Esophagus squamous epithelium (tissue), 5 donors: ENCODE results near the gene RNF123. TPM values are rescaled to one million over a fixed set of nuclear protein-coding genes. Genes with fewer than 3 reads are reported as not detected.

Experiments used
- DNase-seq: peaks from one replicate; lab custom pipeline; 2025; lab: John Stamatoyannopoulos, UW
- H3K27ac ChIP-seq, 4 donors: fragments of 200-600 bp; sonication (generic); one replicate each; pipeline ENCODE4 v1.5.1; 2016 to 2019; ENCODE audit warnings: mild to moderate bottlenecking in 1 of 4
- H3K27me3 ChIP-seq, 4 donors: fragments of 200-600 bp; sonication (generic); 1 replicate in 3 of 4; 2 replicates in 1 of 4; pipeline versions ENCODE4 v1.5.1 to v1.6.0; 2017 to 2021; ENCODE audit warnings: antibody characterized with exemption in 1 of 4
- H3K36me3 ChIP-seq, 3 donors: fragments of 200-600 bp; sonication (generic); one replicate each; pipeline ENCODE4 v1.5.1; 2016 to 2019
- H3K4me1 ChIP-seq, 3 donors: fragments of 200-600 bp; sonication (generic); one replicate each; pipeline ENCODE4 v1.5.1; 2017 to 2019
- H3K4me3 ChIP-seq, 4 donors: fragments of 200-600 bp; sonication (generic); 1 replicate in 3 of 4; 2 replicates in 1 of 4; pipeline ENCODE4 v1.5.1; 2016 to 2019; ENCODE audit warnings: mild to moderate bottlenecking in 2 of 4, moderate library complexity in 1 of 4
- H3K9me3 ChIP-seq, 3 donors: fragments of 200-600 bp; sonication (generic); one replicate each; pipeline ENCODE4 v1.5.1; 2016 to 2019
- POLR2A ChIP-seq, 4 donors: fragments of 450-650 bp; IDR thresholded peaks; one replicate each; pipeline ENCODE4 v1.6.1; 2017; ENCODE audit warnings: antibody characterized with exemption in 4 of 4, mild to moderate bottlenecking in 4 of 4, moderate library complexity in 3 of 4
- WGBS, 2 donors: methylation state at CpG; one replicate each; pipeline ENCODE4 v1.1.5; 2018; 5-methylcytosine and 5-hydroxymethylcytosine counted together
- intact Hi-C: fragments of 100-400 bp; cut with DNase I; formaldehyde crosslinking; loops from one replicate; pipeline ENCODE4 v1.15.0; 2022
- total RNA-seq, 4 donors: library from RNA; depleted of rRNA; stranded (reverse); fragments of >200 nt; gene quantifications; one replicate each; pipeline ENCODE4 v1.1.0, GENCODE V29; 2016
- TF ChIP-seq, protein P1 (sequence below), 6 experiments: fragments of 450-650 bp in 4 of 6; fragments of 200-600 bp in 2 of 6; sonication (generic) in 2 of 6; IDR thresholded peaks; one replicate each; pipeline ENCODE4 v1.5.1; 2016 to 2019; ENCODE audit warnings: antibody characterized with exemption in 6 of 6, mild to moderate bottlenecking in 4 of 6, moderate library complexity in 4 of 6
- donor health status: DM: yes; HTN: yes; CAD: no.

Gene RNF123
- total RNA-seq, 4 donors from 2014 or later: 14.7 to 21.8 (median 15.8) TPM

- peaks cover 20 to 61% (median 21%) of the 10 kb centered on the region in 3 donors for H3K4me1 ChIP-seq
These were observed 35.2 kb downstream of the RNF123 start for GRCh38 chr3:49724586-49724985.

GRCh38 chr3:49725906-49726681, 36.7 kb downstream of the RNF123 start:
- peak overlapping the region in 1 of 4 donors; percentile 100 for H3K27ac ChIP-seq
- intact Hi-C loops: no loop called here
- TF ChIP-seq, protein P1, sequence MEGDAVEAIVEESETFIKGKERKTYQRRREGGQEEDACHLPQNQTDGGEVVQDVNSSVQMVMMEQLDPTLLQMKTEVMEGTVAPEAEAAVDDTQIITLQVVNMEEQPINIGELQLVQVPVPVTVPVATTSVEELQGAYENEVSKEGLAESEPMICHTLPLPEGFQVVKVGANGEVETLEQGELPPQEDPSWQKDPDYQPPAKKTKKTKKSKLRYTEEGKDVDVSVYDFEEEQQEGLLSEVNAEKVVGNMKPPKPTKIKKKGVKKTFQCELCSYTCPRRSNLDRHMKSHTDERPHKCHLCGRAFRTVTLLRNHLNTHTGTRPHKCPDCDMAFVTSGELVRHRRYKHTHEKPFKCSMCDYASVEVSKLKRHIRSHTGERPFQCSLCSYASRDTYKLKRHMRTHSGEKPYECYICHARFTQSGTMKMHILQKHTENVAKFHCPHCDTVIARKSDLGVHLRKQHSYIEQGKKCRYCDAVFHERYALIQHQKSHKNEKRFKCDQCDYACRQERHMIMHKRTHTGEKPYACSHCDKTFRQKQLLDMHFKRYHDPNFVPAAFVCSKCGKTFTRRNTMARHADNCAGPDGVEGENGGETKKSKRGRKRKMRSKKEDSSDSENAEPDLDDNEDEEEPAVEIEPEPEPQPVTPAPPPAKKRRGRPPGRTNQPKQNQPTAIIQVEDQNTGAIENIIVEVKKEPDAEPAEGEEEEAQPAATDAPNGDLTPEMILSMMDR (IDR thresholded peaks at IDR 0.05): no peak
- no peak for TF ChIP-seq POLR2A (IDR thresholded peaks at IDR 0.05)

More at GRCh38 chr3:49724586-49724985, 35.2 kb downstream of the RNF123 start:
- no peak for DNase-seq
- intact Hi-C loops: no loop called here
- H3K27ac ChIP-seq: peak overlapping the region; percentile 87 to 100 (median 96)
- 4 to 13% methylated on average over 5 to 6 of the region's 6 CpGs for WGBS, 2 donors
- peak overlapping the region; percentile 57 to 100 (median 98) for H3K4me3 ChIP-seq
- H3K27me3 ChIP-seq: no peaks in the 10 kb centered on the region
- no peaks in the 10 kb centered on the region for H3K9me3 ChIP-seq
- peaks cover 11 to 72% (median 18%) of the 10 kb centered on the region in 3 donors for H3K36me3 ChIP-seq
- TF ChIP-seq, protein P1 (IDR thresholded peaks at IDR 0.05): no peak
- TF ChIP-seq POLR2A (IDR thresholded peaks at IDR 0.05): no peak

DNA sequence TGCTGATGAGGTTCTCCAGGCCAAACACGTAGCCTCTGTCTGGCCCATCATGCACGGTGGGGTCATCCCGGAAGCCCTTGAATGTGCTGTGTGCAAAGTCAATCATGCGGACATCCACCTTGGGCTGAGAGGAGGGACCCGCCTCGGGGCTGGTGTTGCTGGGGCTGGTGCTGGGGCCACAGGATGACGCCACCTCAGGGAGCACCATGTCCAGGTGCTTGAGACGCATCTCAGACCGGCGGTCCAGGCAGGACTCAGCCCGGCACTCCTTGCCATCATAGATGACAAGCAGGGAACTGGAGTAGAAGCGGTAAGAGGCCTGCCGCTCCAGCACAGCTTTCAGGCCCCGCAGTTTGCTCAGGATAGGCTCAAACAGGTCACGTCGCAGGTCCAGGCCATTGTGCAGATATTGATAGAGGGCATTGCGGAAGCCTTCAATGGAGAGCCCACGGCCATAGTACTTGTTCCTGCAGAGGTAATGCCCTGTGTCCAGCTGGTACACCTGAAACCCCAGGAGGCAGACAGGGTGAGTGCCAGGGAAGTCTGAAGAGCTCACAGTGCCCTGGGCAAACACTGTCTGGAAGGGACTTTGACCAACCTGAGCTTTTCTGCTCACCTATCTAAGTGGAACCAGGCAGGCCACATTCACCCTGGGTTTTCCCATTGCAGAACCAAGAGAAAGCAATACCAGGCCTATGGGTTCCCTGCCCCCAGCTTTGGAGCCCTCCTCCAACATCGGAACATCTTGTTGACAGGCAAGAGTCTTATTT, 38.0 kb downstream of the RNF123 start:
- no peaks in the 10 kb centered on the region for H3K9me3 ChIP-seq
- peaks cover 14 to 33% (median 15%) of the 10 kb centered on the region in 3 donors for H3K4me1 ChIP-seq
- H3K27ac ChIP-seq: no peak overlapping the region
- intact Hi-C loops: no loop called here
- 78 to 100% methylated on average over 5 to 7 of the region's 19 CpGs for WGBS, 2 donors
- H3K36me3 ChIP-seq: peaks cover 18 to 78% (median 28%) of the 10 kb centered on the region in 3 donors
- no peak for DNase-seq
- TF ChIP-seq, protein P1 (IDR thresholded peaks at IDR 0.05): no peak
- no peak for TF ChIP-seq POLR2A (IDR thresholded peaks at IDR 0.05)
- H3K27me3 ChIP-seq: no peaks in the 10 kb centered on the region
- no peak overlapping the region for H3K4me3 ChIP-seq

More at GRCh38 chr3:49725906-49726681, 36.7 kb downstream of the RNF123 start:
- 83 to 84% methylated on average over 6 to 8 of the region's 11 CpGs for WGBS, 2 donors
- no peaks in the 10 kb centered on the region for H3K27me3 ChIP-seq
- no peaks in the 10 kb centered on the region for H3K9me3 ChIP-seq
- peaks cover 18 to 78% (median 19%) of the 10 kb centered on the region in 3 donors for H3K36me3 ChIP-seq
- H3K4me1 ChIP-seq: peaks cover 16 to 46% (median 18%) of the 10 kb centered on the region in 3 donors
- no peak overlapping the region for H3K4me3 ChIP-seq
- no peak for DNase-seq

DNA sequence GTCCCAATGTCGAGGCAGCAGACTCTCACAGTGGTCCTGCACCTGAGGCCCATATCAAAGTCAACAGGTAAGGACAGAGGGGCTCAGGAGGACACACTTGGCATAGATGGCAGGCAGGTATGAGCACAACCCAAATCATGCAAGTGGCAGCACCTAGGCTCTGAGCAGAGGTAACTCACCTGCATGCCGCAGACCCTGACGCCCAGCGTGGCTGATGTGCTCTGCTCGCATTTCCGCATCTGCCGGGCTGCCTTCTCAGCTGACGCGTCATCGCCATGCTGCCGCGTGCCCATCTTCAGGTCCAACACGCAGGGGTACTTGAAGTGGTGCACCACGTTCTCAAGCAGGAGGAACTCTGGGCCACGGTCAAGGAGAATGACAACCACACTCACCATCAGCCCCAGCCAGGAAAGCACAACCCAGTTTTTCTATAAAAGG, 38.6 kb downstream of the RNF123 start:
- intact Hi-C loops: no loop called here
- TF ChIP-seq POLR2A (IDR thresholded peaks at IDR 0.05): no peak
- TF ChIP-seq, protein P1 (IDR thresholded peaks at IDR 0.05): no peak
- H3K4me3 ChIP-seq: no peak overlapping the region
- no peaks in the 10 kb centered on the region for H3K27me3 ChIP-seq
- H3K36me3 ChIP-seq: peaks cover 18 to 80% (median 34%) of the 10 kb centered on the region in 3 donors
- 93 to 100% methylated on average over 1 to 15 of the region's 15 CpGs for WGBS, 2 donors
- DNase-seq: no peak
- H3K27ac ChIP-seq: no peak overlapping the region
- no peaks in the 10 kb centered on the region for H3K9me3 ChIP-seq
- H3K4me1 ChIP-seq: peaks cover 8 to 27% (median 9%) of the 10 kb centered on the region in 3 donors
